ENCODE results near the gene RAB20. TPM values are rescaled to one million over a fixed set of nuclear protein-coding genes. Genes with fewer than 3 reads are reported as not detected.
"Not testable (repeated sequence)": the region's sequence is repeated elsewhere in the genome, so short reads cannot be mapped to it uniquely, and the experiment has no call there.

RAB20 gene
- total RNA-seq, 1 donor from 2014 or later, result 0.77 TPM

DNA sequence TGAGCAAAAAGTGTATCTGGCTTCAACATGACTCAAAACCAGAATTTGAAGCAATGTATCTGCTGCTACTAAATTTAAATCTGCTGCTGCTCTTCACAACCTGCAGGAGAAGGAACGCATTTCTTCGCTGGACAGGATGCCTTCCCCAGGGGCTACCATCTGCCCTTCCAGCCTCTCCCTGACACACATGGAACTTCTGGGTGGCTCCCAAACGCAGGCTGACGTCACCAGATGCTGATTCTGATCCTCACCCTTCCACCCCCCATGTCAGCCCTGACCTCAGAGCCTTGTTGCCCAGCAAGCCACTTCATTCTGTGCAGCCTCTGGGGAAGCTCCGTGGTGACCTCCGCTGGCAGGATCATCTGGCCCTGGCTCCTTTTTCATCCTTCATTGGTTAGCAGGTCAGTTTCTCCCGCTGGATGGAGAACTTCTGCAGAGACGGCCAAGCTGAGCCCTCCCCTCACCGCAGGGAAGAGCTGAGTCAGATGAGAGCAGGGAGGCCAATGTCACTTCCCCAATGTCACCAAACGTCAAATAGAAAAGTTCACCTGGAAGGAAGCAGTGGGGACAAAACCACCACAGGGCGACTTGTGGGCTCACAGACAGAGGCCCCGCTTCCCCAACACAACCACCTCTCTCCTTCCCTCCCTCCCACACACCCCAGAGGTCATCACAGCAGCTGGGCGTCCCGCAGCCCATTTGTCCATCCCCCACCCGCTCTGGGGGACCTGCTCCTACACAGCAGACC, 14.0 kb upstream of the RAB20 start:
- no peak for DNase-seq (ENCODE audit: low read depth in 2 of 2)

- no peak for DNase-seq (ENCODE audit: low read depth in 2 of 2)
These were observed 12.6 kb upstream of the RAB20 start for GRCh38 chr13:110574161-110574560.

DNA sequence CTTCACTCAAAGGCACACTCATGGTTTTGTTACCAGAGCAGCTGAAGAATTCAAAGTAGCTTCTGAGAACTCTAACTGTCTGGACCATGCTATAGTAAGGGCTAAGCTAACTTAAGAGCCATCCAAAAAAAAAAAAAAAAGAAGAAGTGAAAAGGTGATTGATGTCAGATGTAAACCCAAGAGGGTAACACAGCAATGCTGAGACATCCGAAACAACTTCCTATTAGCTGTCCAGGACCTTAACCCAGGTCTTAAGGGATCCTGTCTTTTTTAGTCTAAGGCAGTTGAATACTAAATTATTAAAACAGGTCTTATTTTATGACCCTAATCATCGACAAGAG, 11.2 kb upstream of the RAB20 start:
- no peak for DNase-seq (ENCODE audit: low read depth in 2 of 2)

- no peak for DNase-seq (ENCODE audit: low read depth in 2 of 2)
These were observed 10.6 kb upstream of the RAB20 start for GRCh38 chr13:110571896-110572777.

DNA sequence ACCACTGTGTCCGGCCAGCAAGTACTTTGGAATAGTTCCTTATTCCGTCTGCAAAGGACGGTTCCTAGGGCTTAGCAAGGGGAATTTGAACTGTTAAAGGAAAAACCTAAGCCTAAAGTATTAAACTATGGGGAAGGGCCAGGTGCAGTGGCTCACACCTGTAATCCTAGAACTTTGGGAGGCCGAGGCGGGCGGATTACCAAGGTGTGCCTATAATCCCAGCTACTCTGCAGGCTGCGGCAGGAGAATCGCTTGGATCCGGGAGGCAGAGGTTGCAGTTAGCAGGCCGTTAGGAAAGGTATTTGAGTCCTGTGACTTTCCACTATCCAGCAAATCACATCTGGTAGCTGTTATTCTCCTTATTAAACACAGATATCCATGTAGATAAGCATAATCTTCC, 9.4 kb upstream of the RAB20 start:
- DNase-seq (ENCODE audit: low read depth in 2 of 2), result no peak

- not testable (repeated sequence) for DNase-seq (ENCODE audit: low read depth in 2 of 2)
These were observed 8.4 kb upstream of the RAB20 start for GRCh38 chr13:110569962-110570361.

- no peak for DNase-seq (ENCODE audit: low read depth in 2 of 2)
These were observed 7.1 kb upstream of the RAB20 start for GRCh38 chr13:110568612-110569011.

GRCh38 chr13:110566171-110566570, 4.6 kb upstream of the RAB20 start:
- no peak for DNase-seq (ENCODE audit: low read depth in 2 of 2)

DNA sequence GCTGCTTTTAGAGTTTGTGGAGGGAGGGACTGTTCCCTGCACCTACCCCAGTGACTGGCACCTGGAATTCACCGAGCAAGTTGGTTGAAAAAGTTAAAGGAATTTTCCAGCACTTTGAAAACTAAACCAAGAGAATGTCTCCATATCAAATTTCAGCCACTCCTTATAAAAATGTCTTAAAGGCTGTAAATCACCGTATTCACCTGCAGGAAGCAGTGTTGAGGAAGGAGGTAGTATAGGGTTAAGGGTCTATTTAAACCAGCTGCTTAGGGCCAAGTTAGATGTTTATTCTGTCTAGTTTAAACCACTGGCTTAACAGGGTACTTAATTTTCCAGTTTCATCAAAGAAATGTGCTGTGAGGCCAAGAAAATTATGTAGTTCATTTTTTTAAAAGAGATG, 3.8 kb upstream of the RAB20 start:
- no peak for DNase-seq (ENCODE audit: low read depth in 2 of 2)

- DNase-seq (ENCODE audit: low read depth in 2 of 2), result no peak
These were observed 3.0 kb upstream of the RAB20 start for GRCh38 chr13:110564472-110564985.

- no peak for DNase-seq (ENCODE audit: low read depth in 2 of 2)
These were observed 1.9 kb upstream of the RAB20 start for GRCh38 chr13:110563463-110563774.

GRCh38 chr13:110562696-110563462, 1.4 kb upstream of the RAB20 start:
- DNase-seq (ENCODE audit: low read depth in 2 of 2), result no peak

GRCh38 chr13:110562036-110562597, 595 bp upstream of the RAB20 start:
- no peak for DNase-seq (ENCODE audit: low read depth in 2 of 2)

DNA sequence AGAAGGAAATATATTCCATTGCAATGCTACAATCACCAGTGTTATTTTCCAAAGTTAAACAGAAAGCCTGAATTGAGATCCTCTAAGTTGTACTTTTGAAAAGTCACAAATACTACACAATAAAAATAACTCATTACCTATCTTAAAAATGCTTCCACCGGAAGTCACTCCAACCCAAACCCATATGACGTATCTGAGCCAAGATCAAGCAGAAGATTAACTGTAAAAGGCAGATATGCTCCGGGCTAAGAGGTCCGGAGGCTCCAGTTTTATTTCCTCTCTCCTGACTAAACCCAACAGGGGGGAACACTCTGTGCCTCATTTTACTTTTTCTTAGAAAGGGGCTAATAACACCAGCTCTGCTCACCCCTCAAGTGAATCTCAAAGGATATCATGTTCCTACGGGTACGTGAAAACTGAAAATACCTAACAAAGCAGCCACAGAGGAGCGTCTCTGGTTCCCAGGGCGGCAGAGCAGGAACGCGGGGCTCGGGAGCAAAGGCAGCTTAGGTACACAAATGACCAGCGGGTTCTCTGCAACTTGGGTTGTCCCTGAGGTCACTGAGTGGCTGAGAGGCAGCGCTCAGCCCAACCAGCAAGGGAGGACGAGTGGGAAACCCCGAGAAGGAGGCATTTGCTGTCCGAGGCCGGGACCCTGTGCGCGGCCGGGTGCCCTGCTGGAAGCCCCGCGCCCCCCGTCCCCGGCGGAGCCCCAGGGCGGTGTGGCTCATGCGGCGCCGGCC, 750 bp downstream of the RAB20 start:
- peak in 1 of 2 donors; percentile 40 for DNase-seq (ENCODE audit: low read depth in 2 of 2)

- no peak for DNase-seq (ENCODE audit: low read depth in 2 of 2)
These were observed 1.5 kb downstream of the RAB20 start for GRCh38 chr13:110559986-110560385.

DNA sequence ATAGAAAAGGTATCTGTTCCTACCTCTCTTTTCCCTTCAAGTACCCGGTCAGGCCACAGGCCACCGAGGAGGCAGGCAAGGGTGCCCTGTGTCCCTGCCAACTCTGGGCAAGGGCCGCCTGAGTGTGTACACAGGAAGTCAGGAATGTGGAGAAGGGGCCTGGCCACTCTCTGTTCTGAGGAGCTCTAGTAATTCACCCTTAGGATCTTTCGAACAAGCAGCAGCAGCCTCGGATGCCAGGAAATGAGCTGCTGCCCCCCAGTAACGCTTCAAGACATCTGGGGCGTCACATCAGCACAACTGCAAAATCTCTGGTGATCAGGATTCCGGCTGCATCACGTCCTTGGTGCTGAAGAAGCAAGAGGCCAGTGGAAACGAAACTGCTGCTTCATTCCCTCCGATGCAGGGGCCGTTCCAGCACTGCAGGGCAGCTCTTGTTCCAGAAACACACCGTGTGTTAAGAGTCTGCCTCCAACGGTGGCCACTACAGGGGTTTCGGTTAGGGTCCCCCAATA, 2.0 kb downstream of the RAB20 start:
- DNase-seq (ENCODE audit: low read depth in 2 of 2), result no peak

- DNase-seq (ENCODE audit: low read depth in 2 of 2), result no peak
These were observed 3.8 kb downstream of the RAB20 start for GRCh38 chr13:110557610-110558305.

DNA sequence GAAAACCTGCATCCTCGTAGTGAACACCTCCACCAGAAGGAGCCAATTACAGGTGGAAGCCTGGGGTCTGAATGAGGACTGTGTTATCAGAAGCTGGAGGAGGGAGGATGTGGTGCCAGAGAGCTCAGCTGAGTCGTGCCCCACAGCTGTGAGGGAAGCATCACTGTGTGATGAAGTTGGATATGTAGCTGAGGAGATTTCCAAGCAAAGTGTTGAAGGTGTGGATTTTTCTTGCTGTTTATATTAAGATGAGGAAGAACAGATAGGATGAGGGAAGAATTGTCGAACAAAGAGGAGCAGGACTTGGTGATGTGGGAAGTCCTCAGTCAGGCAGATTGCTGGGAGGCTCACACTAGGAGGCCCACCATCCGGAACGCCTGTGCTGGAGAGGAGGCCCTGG, 4.4 kb downstream of the RAB20 start:
- DNase-seq (ENCODE audit: low read depth in 2 of 2), result no peak

DNA sequence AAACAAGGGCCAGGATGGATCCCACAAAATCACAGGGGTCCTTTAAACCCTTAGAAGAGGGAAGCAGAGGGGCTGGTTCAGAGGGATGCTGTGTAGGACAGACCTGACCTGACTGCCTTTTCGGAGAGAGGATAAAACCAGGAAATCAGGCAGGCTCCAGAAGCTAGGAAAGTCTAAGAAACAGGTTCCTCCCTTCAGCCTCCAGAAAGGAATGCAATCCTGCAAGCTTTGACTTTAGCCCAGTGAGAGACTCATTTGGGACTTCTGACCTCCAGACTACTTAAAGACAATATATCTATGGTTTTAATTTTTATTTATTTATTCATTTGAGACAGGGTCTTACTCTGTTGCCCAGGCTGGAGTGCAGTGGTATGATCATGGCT, 5.3 kb downstream of the RAB20 start:
- no peak for DNase-seq (ENCODE audit: low read depth in 2 of 2)

DNA sequence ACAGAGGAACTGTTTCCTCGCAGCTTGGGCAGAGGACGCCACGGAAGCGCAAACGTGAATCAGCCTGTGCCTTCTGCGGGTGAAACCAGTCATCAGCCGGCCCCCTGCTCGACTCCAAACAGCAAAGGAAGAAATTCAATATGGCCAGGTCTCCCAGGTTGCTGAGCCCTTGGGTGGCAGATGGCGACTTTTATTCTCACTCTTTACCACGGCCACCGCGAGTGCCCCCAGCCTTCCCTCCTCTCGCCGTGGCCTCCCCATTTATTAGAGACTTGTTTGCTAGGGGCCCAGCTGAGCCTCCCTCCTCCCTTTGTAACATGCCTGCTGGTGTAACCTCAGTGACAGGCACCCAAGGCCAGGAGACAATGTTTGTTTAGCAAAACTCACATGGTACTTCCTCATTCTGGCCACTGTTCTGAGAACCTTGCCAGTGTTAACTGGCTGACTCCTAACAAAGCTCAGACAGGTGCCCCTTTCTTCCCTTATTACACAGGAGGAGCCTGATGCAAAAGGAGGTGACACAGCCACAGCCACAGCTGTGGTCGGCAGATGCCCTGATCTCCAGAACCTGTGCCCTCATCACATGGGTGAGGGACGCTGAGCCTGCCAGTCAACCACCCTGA, 5.8 kb downstream of the RAB20 start:
- DNase-seq (ENCODE audit: low read depth in 2 of 2), result no peak
